ENCODE measurements around the gene INTS6.

The INTS6 gene

GRCh38 chr13:51452361-51453206 lies at the start of gene INTS6:
Gene INTS6, minus strand, starts transcription at chr13:51453036. Its CDS starts 511 bp downstream, at chr13:51452525.
- peak; percentile 88 to 98 for DNase-seq

DNA sequence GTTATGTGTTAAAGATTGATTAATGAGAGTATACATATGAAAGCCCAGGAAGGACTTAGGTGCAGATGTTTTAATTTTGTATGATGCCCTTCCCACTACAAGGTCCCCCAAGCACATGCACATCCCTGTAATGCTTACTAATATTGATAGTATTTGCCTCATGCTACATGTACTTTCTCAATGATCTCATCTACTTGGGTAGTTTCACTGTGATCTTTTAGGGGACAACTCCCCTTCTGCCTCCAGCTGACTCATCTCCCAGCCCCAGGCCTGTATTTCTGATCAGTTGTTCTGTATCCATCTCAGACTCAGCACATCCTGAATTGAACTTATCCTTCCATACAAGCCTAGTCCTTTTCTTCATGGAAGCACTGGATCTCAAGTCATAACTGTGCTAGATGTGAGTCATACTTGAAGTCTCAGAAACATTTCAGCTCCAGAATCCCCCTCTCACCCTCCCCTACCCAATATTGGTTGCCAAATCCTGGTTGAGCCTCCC lies 49.4 kb upstream of the INTS6 start:
- no peak for DNase-seq

- no peak for DNase-seq
These were observed 48.8 kb upstream of the INTS6 start for GRCh38 chr13:51501592-51502152.

GRCh38 chr13:51501096-51501495 lies 48.3 kb upstream of the INTS6 start:
- DNase-seq = no peak

GRCh38 chr13:51500687-51501086 lies 47.9 kb upstream of the INTS6 start:
- no peak for DNase-seq

GRCh38 chr13:51499841-51500240 lies 47.0 kb upstream of the INTS6 start:
- DNase-seq = no peak

DNA sequence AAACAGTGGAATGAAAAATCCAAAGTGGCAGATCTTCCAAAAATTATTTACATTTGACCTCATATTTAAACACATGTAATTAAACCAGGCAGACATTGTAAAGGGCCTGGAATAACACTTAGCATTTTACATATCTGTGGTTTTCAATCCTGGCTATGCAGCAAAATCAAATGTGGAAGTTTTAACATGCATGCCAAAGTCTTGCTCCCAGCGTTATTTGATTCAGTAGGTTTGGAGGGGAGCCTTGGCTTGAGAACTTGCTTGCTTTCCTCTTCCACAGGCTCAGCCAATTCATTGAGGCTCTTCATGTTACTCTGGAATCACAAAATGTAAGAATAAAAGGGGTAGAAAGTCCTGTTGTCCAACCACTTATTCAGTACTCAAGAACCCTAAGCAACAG lies 42.5 kb upstream of the INTS6 start:
- DNase-seq = no peak

DNA sequence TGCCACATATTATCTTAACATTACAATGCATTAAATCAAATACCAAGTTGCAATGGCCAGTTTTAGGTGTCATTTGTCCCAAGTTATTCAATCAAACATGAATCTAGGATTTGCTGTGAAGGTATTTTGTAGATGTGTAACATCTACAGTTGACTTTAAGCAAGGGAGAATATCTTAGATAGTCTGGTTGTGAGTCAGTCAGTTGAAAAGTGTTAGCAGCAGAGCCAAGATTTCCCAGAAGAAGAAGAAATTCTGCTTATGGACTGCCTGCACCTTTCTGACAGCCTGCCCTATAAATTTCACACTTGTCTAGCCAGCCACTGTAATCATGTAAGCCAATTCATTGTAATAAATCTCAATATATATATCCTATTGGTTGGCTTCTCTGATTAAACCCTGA lies 41.3 kb upstream of the INTS6 start:
- no peak for DNase-seq

DNA sequence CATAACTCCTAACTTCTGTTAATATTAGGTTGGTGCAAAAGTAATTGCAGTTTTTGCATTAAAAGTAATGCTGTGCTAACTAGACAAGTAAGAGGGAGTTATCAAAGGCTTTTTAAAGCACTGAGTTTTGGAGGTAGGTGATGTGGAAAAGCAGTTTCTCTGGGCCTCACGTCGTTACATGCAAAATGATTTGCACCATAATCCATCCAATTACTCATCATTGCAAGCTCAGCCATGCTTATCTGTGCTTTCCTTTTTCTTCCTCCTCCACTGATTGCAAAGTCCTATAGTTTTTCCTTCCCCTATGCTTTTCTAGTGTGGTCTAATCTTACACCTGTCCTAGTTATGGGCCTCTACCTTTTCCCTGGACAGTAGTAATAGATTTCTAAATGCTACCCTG lies 35.4 kb upstream of the INTS6 start:
- no peak for DNase-seq

- DNase-seq = no peak
These were observed 28.8 kb upstream of the INTS6 start for GRCh38 chr13:51481656-51482055.

DNA sequence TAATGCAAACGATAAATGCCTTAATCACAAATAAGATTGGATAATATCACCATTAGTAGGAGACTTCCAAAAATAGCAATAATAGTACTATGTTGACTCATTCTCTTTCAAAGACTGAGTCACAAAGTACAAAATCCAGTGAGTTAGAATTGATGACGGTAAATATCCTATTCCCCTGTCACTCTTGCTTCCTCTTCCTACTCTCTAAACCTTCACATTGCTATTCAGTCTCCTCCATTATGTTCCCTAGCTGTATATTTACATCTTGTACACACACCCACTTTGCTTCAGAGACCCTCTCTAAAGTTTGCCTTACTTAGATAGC lies 26.3 kb upstream of the INTS6 start:
- DNase-seq = no peak

- DNase-seq = no peak
These were observed 25.8 kb upstream of the INTS6 start for GRCh38 chr13:51478418-51479198.

GRCh38 chr13:51477653-51478324 lies 25.0 kb upstream of the INTS6 start:
- DNase-seq = no peak

GRCh38 chr13:51477149-51477548 lies 24.3 kb upstream of the INTS6 start:
- DNase-seq = no peak

GRCh38 chr13:51475727-51476501 lies 23.1 kb upstream of the INTS6 start:
- DNase-seq = no peak

DNA sequence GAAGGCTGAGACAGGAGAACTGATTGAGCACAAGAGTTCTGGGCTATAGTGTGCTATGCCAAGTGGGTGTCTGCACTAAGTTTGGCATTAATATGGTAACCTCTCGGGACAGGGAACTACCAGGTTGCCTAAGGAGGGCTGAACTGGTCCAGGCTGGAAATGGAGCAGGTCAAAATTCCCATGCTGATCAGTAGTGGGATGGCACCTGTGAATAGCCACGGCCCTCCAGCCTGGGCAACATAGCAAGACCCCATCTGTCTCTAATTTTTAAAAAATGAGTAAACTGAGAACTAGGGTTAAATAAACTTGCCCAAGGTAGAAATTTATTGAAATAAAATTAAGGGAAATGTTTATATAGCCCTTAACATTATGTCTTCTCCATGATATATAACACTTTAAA lies 17.0 kb upstream of the INTS6 start:
- no peak for DNase-seq

DNA sequence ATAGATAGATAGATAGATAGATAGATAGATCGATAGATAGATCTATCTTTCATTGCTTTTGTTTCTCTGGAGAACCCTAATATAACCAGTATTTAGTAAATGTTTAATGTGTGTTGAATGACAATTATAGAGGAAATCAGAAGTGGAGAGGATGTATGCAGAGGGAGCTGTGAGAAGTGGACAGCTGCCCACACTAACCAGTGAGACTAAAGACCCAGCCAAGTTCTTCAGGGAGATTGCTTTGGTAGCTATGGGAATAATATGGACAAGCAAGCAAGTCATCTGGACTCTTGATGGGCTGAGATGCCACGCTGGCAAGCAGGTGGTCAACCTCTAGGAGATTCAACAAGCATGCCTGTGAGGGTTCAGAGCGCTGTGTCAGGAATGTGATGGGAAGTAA lies 14.9 kb upstream of the INTS6 start:
- DNase-seq = no peak

DNA sequence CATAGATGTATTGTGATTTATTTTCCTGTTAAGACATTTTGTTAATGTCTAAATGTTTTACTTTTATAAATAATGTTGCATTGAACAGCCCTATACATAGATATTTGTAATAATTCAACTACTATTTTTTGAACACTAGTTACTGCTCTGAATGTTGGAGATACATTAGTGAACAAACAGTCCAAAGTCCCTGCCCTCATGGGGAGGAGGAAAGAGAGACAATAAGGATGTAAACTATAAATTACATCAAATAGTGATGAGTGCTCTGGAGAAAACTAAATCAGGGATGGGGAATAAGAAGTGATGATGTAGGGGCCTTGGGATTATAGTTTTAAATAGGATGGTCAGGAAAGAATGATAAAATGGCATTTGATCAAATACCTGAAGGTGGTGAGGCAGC lies 12.3 kb upstream of the INTS6 start:
- DNase-seq = no peak

- DNase-seq = no peak
These were observed 4.4 kb upstream of the INTS6 start for GRCh38 chr13:51457086-51457815.

DNA sequence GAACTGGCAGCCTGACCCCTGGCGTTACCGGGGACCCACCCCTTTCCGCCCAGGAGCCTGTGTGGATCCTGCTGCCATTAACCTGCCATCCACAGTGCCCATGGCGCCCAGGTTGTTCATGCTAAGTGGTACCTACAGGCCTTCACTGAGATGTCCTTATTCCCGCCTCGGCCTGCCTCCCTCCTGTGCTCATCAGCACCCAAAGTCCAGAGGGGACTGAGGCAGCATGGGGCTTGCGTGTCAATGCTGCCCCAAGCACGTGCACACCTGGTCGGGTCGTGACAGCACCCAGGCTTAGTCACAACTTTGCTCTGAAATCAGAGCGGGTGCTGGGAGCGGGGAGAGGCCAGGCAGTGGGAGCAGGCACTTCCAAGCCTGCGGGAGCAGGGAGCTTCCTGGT lies 3.7 kb upstream of the INTS6 start:
- no peak for DNase-seq

GRCh38 chr13:51455532-51455931 lies 2.7 kb upstream of the INTS6 start:
- DNase-seq = no peak

All from NCI-H187 (cell line).